Vagina (tissue), 2 donors: ENCODE results near the gene TNS3.

Experiments
- CTCF ChIP-seq, 3 experiments: fragments of 450-650 bp in 2 of 3; fragments of 200-600 bp in 1 of 3; sonication (generic) in 1 of 3; IDR thresholded peaks; one replicate each; pipeline ENCODE4 v1.5.1; 2017 to 2019; ENCODE audit warnings: antibody characterized with exemption in 3 of 3, mild to moderate bottlenecking in 2 of 3, moderate library complexity in 2 of 3
- POLR2A ChIP-seq, 2 donors: fragments of 450-650 bp; IDR thresholded peaks; one replicate each; pipeline ENCODE4 v1.6.1; 2017; ENCODE audit warnings: antibody characterized with exemption in 2 of 2, mild to moderate bottlenecking in 2 of 2, moderate library complexity in 2 of 2
- POLR2AphosphoS5 ChIP-seq, 2 donors: sonication (generic); formaldehyde crosslinking; IDR thresholded peaks; one replicate each; pipeline ENCODE4 v1.9.0; 2017; ENCODE audit warnings: antibody characterized with exemption in 2 of 2, mild to moderate bottlenecking in 2 of 2, low read depth in 1 of 2; ENCODE audit not compliant: insufficient read depth in 1 of 2

GRCh38 chr7:47390914-47391313 is 191.0 kb downstream of the TNS3 start:
- TF ChIP-seq CTCF (IDR thresholded peaks at IDR 0.05), result no peak
- TF ChIP-seq POLR2A (IDR thresholded peaks at IDR 0.05), result no peak
- no peak for TF ChIP-seq POLR2AphosphoS5 (IDR thresholded peaks at IDR 0.05; ENCODE audit: insufficient read depth in 1 of 2, low read depth in 1 of 2)
